Chondrocyte (in vitro differentiated cells): ENCODE measurements around the gene CFAP298. TPM values are rescaled to one million over a fixed set of nuclear protein-coding genes. Genes with fewer than 3 reads are reported as not detected.
A peak's percentile ranks its signal among the peaks of the same experiment; 100 is the strongest.
"Not testable (repeated sequence)": the region's sequence is repeated elsewhere in the genome, so short reads cannot be mapped to it uniquely, and the experiment has no call there.

Source experiments
- DNase-seq: peaks from one replicate; pipeline ENCODE4 v3.0.0; 2021; ENCODE audit warnings: mixed read lengths, low spot score
- H3K27ac Mint-ChIP-seq: one replicate; pipeline ENCODE4 v1.8.0; 2021; ENCODE audit warnings: mild to moderate bottlenecking, moderate library complexity, mixed read lengths; ENCODE audit not compliant: unreplicated experiment
- H3K27me3 Mint-ChIP-seq: 2 replicates; pipeline ENCODE4 v1.8.0; 2021; ENCODE audit warnings: low read depth, mixed read lengths
- H3K36me3 Mint-ChIP-seq: 2 replicates; pipeline ENCODE4 v1.8.0; 2021; ENCODE audit warnings: low read depth, mixed read lengths
- H3K4me1 Mint-ChIP-seq: 2 replicates; pipeline ENCODE4 v1.8.0; 2021; ENCODE audit warnings: low read depth, mild to moderate bottlenecking, mixed read lengths
- H3K4me3 Mint-ChIP-seq: one replicate; pipeline ENCODE4 v1.8.0; 2021; ENCODE audit warnings: mild to moderate bottlenecking, moderate library complexity, mixed read lengths; ENCODE audit not compliant: unreplicated experiment
- H3K9me3 Mint-ChIP-seq: 2 replicates; pipeline ENCODE4 v1.8.0; 2021; ENCODE audit warnings: low read depth, mixed read lengths
- CTCF ChIP-seq: fragments of 200-600 bp; sonication (generic); IDR thresholded peaks from 2 replicates; pipeline ENCODE4 v1.5.0; 2021; ENCODE audit warnings: antibody characterized with exemption, mild to moderate bottlenecking, moderate library complexity
- total RNA-seq: library from RNA; stranded (reverse); gene quantifications from 3 replicates; pipeline ENCODE4 v1.2.1, GENCODE V29; 2021

The CFAP298 gene
- total RNA-seq, 1 donor from 2014 or later = 25.3 TPM

- Mint-ChIP-seq H3K4me3 (no peak overlapping the region), H3K4me1 (no peaks in the 10 kb centered on the region), H3K27ac (no peak overlapping the region), H3K9me3 (no peaks in the 10 kb centered on the region), H3K36me3 (peaks cover 7% of the 10 kb centered on the region), H3K27me3 (no peaks in the 10 kb centered on the region)
- no peak for DNase-seq
- no peak for TF ChIP-seq CTCF
These were observed 33.3 kb upstream of the CFAP298 start for GRCh38 chr21:32645261-32646182.

DNA sequence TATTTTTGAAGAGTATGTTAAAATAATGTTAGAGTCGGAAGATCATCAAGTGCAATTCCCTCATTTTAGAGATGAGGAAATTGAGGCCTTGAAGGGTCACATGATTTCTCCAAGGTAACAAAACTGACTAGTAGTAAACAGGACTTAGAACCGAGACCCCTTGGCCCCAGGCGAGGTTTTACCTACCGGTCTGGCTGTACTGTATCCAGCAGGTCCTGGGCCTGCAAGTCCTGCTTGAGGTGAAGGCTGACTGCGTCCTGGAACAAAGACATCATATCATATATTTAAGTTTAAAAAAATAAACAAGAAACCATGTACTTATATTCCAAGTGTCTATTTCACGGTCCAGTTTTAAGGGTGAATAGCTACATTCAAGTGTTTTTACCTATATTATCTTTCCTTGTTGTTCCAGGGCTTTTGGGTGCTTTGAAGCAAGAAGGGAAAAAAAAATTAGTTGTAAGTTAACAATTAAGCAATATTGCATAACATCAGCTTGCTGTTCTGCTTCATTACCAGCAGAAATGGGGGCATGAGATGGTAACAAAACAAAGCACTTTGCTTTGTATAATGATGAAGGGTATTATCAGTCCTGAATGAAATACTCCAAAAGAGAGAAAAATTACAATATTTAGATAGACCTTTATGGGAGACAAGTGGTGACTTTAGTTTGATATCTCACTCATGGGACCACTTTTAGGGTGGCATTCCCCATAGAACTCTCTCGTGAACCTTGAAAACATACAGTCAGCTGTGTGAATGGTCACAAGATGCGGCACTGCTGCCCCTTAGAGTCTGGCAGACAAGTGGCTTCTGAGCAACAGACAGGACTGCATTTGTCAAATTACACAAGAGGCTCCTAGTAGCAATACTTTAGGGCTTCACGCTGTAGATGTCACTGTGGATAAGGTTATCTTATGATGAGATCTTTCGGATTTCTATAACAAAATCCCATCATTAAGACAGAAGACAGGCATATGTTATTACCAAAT, 29.8 kb upstream of the CFAP298 start:
- Mint-ChIP-seq H3K27me3 (no peaks in the 10 kb centered on the region), H3K36me3 (peaks cover 13% of the 10 kb centered on the region), H3K4me3 (no peak overlapping the region), H3K4me1 (no peaks in the 10 kb centered on the region), H3K27ac (no peak overlapping the region), H3K9me3 (no peaks in the 10 kb centered on the region)
- DNase-seq = no peak
- TF ChIP-seq CTCF = no peak

GRCh38 chr21:32626621-32627196, 14.5 kb upstream of the CFAP298 start:
- peaks cover 5% of the 10 kb centered on the region for H3K9me3 Mint-ChIP-seq
- H3K4me1 Mint-ChIP-seq = no peaks in the 10 kb centered on the region
- H3K27ac Mint-ChIP-seq = no peak overlapping the region
- H3K4me3 Mint-ChIP-seq = no peak overlapping the region
- TF ChIP-seq CTCF = no peak
- DNase-seq = no peak
- peaks cover 12% of the 10 kb centered on the region for H3K36me3 Mint-ChIP-seq
- peaks cover 2% of the 10 kb centered on the region for H3K27me3 Mint-ChIP-seq

- peaks cover 39% of the 10 kb centered on the region for H3K27me3 Mint-ChIP-seq
- H3K27ac Mint-ChIP-seq, H3K36me3 Mint-ChIP-seq, DNase-seq, H3K4me3 Mint-ChIP-seq, H3K9me3 Mint-ChIP-seq, H3K4me1 Mint-ChIP-seq: not testable (repeated sequence)
These were observed 6.0 kb upstream of the CFAP298 start for GRCh38 chr21:32618218-32618617.

DNA sequence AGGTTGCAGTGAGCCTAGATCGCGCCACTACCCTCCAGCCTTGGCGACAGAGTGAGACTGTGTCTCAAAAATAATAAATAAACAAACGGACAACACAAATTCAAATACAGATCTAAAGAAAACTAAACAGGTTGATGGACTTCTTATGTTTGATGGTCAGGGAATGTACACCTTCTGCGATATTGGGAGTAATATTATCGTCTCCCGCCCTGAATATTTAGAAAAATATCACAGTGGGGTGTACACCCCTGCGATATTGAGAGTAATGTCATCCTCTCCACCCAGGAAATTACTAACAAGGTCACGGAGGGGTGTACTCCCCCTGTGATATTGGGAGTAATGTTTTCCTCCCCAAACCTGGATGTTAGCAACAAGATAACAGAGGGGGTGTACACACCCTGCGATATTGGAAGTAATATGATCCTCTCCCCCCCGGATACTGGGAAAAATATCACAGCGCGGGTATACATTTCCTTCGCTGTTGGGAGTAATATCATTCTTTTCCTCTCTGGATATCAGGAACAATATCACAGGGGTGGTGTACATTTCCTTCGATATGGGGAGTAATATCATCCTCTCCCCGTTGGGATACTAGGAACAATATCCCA, 1.4 kb upstream of the CFAP298 start:
- H3K36me3 Mint-ChIP-seq = peaks cover 5% of the 10 kb centered on the region
- H3K27me3 Mint-ChIP-seq = peaks cover 12% of the 10 kb centered on the region
- H3K4me1 Mint-ChIP-seq = peaks cover 11% of the 10 kb centered on the region
- H3K27ac Mint-ChIP-seq = peak overlapping the region; percentile 97
- H3K9me3 Mint-ChIP-seq = no peaks in the 10 kb centered on the region
- peak overlapping the region; percentile 97 for H3K4me3 Mint-ChIP-seq
- no peak for TF ChIP-seq CTCF
- DNase-seq = no peak
